ENCODE results near the gene DAPK1. TPM values are rescaled to one million over a fixed set of nuclear protein-coding genes. Genes with fewer than 3 reads are reported as not detected.
A peak's percentile ranks its signal among the peaks of the same experiment; 100 is the strongest.

DAPK1 gene
- polyA plus RNA-seq, 2 of the 4 experiments (the other 2 are of a cell fraction), result 55.2 to 67.2 TPM

DNA sequence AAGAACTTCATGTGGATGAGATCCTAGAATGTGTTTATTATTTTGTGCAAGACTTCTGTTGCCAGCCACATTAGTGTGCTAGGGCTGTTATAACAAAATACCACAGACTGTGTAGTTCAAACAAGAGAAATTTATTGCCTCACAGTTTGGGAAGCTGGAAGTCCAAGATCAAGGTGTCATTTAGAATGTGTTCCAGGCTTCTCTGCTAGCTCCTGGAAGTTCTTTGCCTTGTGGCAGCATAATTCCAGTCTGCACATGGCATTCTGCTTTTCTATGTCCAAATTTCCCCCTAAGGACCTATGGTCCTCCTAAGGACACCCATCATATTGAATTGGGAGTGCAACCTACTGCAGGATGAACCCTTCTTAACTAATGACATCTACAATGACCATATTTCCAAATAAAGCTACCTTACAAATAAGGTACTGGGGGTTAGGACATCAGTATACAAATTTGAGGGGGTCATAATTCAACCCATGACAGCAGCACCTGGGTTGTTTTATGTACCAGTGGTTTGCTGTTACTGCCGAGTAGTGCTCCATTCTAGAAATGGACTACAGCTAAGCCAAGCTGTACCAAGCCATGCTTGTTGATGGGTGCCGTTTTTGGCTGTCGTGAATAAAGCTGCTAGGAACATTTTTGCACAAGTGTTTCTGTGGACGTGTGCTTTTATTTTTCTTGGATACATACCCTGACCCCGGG lies 52.7 kb downstream of the DAPK1 start (continued):
- TF ChIP-seq RNF2 (IDR thresholded peaks at IDR 0.05; ENCODE audit: borderline replicate concordance, low read depth) (no peak), PHF8 (IDR thresholded peaks at IDR 0.05; ENCODE audit: borderline replicate concordance, low read depth) (no peak), FOSL2 (IDR thresholded peaks at IDR 0.05) (no peak), FOSL2 (CRISPR knock-in tag; IDR thresholded peaks at IDR 0.05) (no peak), NFE2L2 (conservative IDR thresholded peaks at IDR 0.05; ENCODE audit: low read length) (no peak)

DNA sequence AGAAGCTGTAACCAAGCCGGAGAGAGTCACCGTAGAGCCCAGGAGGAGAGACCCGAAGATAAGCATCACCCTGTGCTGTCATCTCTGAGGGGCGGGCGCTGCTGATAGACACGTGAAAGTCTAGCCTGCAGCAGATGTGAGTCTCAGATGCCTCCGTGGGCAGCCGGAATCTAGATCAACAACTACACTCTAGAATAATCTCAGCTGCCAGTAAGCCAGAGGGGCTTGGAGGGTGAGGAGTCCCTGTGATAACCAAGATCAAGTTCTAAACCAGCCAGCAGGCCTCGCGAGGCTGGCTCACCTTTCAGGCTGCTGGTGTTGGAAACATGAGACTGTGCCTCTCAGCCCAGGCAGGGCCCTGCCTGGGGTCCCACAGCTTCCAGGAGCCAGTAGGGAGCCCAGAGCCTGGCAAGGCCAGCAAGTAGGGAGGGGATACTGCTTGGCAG lies 54.1 kb downstream of the DAPK1 start:
- TF ChIP-seq NPAS2 (CRISPR knock-in tag; IDR thresholded peaks at IDR 0.05; ENCODE audit: borderline replicate concordance) (no peak), ZFP36 (IDR thresholded peaks at IDR 0.05; ENCODE audit: borderline replicate concordance, partially characterized antibody) (no peak), EP300 (IDR thresholded peaks at IDR 0.05) (no peak), BHLHE40 (IDR thresholded peaks at IDR 0.05; ENCODE audit: low read depth, low read length) (no peak), ESRRA (IDR thresholded peaks at IDR 0.05; ENCODE audit: borderline replicate concordance, low read length) (no peak), FOXS1 (CRISPR knock-in tag; IDR thresholded peaks at IDR 0.05) (no peak), FOSB (CRISPR knock-in tag; IDR thresholded peaks at IDR 0.05) (no peak), RNF2 (IDR thresholded peaks at IDR 0.05; ENCODE audit: borderline replicate concordance, low read depth) (no peak), HDAC2 (IDR thresholded peaks at IDR 0.05) (no peak), JUN (IDR thresholded peaks at IDR 0.05) (no peak), MAFK (IDR thresholded peaks at IDR 0.05; ENCODE audit: partially characterized antibody) (no peak), TFCP2L1 (CRISPR knock-in tag; IDR thresholded peaks at IDR 0.05) (no peak), CBX2 (IDR thresholded peaks at IDR 0.05; ENCODE audit: borderline replicate concordance, low read depth) (no peak), RFX5 (IDR thresholded peaks at IDR 0.05) (no peak), CEBPB (IDR thresholded peaks at IDR 0.05) (no peak), EHMT2 (IDR thresholded peaks at IDR 0.05; ENCODE audit: low read depth) (no peak)
- TF ChIP-seq, protein P1, sequence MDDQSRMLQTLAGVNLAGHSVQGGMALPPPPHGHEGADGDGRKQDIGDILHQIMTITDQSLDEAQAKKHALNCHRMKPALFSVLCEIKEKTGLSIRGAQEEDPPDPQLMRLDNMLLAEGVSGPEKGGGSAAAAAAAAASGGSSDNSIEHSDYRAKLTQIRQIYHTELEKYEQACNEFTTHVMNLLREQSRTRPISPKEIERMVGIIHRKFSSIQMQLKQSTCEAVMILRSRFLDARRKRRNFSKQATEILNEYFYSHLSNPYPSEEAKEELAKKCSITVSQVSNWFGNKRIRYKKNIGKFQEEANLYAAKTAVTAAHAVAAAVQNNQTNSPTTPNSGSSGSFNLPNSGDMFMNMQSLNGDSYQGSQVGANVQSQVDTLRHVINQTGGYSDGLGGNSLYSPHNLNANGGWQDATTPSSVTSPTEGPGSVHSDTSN (IDR thresholded peaks at IDR 0.05), result no peak
- TF ChIP-seq, protein P2, sequence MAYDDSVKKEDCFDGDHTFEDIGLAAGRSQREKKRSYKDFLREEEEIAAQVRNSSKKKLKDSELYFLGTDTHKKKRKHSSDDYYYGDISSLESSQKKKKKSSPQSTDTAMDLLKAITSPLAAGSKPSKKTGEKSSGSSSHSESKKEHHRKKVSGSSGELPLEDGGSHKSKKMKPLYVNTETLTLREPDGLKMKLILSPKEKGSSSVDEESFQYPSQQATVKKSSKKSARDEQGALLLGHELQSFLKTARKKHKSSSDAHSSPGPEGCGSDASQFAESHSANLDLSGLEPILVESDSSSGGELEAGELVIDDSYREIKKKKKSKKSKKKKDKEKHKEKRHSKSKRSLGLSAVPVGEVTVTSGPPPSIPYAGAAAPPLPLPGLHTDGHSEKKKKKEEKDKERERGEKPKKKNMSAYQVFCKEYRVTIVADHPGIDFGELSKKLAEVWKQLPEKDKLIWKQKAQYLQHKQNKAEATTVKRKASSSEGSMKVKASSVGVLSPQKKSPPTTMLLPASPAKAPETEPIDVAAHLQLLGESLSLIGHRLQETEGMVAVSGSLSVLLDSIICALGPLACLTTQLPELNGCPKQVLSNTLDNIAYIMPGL (CRISPR knock-in tag; IDR thresholded peaks at IDR 0.05; ENCODE audit: borderline replicate concordance), result no peak
- POLR2A ChIA-PET, result no interaction called here
- WGBS (ENCODE audit: missing lambda C conversion rate), result 90% methylated on average over 4 of the region's 10 CpGs
- no peak overlapping the region for H3K4me3 ChIP-seq
- DNase-seq (ENCODE audit: low read depth in 1 of 2, low spot score in 1 of 2), result no peak
- no peak for FAIRE-seq
- H3K4me2 ChIP-seq, result no peak overlapping the region
- no peaks in the 10 kb centered on the region for H3K9me3 ChIP-seq
- CTCF ChIA-PET, result interaction anchor here (1.3 kb wide), 2 partner anchors 37 to 111 kb away, joined by 4 read pairs; no protein-coding TSS in a partner anchor
- peak in 1 of 2 experiments; percentile 31; a peak in 2 of 6 replicates for ATAC-seq
- H3K27ac ChIP-seq, result no peak overlapping the region; a peak in 1 of 6 replicates
- H3K4me1 ChIP-seq, result peaks cover 22% of the 10 kb centered on the region

DNA sequence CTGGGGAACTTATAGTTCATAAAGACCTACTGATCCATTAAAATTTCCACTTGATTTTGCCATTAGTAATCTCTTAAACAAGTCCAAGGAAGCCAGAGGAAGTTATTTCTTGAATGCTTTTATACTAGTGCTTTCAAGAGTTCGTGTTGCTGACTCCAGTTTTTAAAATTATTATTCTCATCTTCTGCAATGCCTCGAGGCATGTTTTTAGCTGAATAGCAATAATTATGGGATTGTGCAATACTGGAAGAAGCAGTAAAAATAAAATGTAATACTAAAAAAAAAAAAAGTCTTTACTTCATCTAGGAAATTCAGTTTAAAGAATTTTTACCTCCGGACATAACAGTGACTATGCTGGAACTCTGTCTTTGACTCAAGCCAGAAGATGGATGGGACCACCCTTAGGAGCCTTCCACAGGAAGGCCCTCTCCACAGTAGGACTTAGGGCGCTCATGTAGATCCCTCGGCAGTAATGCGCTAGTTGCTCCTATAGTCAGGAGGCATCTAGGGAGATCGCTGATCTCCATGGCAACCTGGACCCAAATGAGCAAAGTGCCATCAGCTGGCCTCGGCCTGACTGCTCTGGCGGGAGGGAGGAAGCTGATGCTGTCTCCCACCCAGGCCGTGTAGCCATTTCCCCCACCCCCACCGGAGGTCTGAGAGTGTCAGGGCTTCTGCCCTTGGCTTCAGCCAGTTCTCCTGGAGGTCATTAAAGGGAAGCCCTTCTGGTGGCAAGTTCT lies 56.7 kb downstream of the DAPK1 start:
- DNase-seq (ENCODE audit: low read depth in 1 of 2, low spot score in 1 of 2) (no peak), ATAC-seq (no peak), FAIRE-seq (no peak)
- ChIA-PET CTCF (no interaction called here), POLR2A (no interaction called here)
- 89% methylated on average over 7 of the region's 11 CpGs for WGBS (ENCODE audit: missing lambda C conversion rate)
- H3K9me3 ChIP-seq, result no peaks in the 10 kb centered on the region
- 0 out of 6 replicates have a peak overlapping the region, but pooled peaks of 1 of the 2 experiments have one; percentile 10 for H3K27ac ChIP-seq
- no peak overlapping the region for H3K4me2 ChIP-seq
- H3K4me1 ChIP-seq, result peaks cover 18% of the 10 kb centered on the region
- no peak overlapping the region for H3K4me3 ChIP-seq
- TF ChIP-seq ZFP36 (IDR thresholded peaks at IDR 0.05; ENCODE audit: borderline replicate concordance, partially characterized antibody) (no peak), CEBPB (IDR thresholded peaks at IDR 0.05) (peak in 1 of 2 experiments; percentile 25; a peak in 1 of 4 replicates)

Measured in A549 (cell line).